HG03097 (cell line): ENCODE results near the gene CINP.
"Not testable (repeated sequence)": the region's sequence is repeated elsewhere in the genome, so short reads cannot be mapped to it uniquely, and the experiment has no call there.

Experiments used
- ATAC-seq: cut with Tn5 transposase; IDR thresholded peaks from one replicate; pipeline ENCODE4 v1.9.1; 2021; ENCODE audit not compliant: unreplicated experiment, low FRiP score

CINP gene

DNA sequence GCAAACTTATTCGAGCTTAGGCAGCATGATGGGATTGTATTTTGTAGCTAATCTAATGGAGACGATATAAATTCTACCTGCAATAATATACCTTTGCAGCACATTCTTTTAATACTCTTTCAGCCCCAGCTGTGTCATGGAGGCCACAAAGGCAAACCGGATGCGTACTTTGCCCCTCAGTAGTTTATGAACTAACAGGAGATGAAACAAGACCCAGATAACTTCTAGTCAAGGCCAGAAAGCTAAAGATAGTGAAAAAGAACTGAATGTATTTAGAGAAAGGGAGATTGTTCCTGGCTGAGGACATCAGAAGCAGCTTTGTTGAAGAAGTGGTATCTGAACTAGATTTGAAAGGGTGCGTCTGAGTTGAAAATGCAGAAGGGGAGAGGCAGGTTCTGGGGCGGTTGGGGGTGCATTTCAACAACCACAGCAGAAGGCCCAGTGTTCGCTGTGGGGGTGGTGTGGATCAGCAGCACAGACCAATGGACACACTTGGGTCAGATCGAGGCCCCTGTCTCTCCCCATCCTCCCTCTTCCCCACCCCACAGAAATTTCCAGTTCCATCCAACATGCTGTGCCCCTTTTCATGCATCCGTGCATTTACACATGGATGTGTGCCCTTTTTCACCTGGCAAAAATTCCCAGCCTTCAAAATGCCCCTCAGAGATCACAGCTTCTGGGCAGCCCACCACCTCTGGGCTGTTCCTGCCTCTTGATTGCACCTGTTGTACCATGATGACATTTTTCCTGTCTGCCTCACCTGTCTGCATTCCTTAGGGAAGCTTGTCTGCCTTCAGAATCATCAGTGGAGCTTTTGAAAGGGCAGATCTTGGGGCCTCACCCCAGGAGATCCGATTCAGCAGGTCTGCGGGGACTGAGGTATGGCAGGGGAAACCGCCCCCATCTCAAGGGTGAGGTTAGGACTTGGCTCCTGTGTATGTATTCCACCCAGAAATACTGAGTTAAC lies 41.0 kb downstream of the CINP start:
- ATAC-seq: no peak

DNA sequence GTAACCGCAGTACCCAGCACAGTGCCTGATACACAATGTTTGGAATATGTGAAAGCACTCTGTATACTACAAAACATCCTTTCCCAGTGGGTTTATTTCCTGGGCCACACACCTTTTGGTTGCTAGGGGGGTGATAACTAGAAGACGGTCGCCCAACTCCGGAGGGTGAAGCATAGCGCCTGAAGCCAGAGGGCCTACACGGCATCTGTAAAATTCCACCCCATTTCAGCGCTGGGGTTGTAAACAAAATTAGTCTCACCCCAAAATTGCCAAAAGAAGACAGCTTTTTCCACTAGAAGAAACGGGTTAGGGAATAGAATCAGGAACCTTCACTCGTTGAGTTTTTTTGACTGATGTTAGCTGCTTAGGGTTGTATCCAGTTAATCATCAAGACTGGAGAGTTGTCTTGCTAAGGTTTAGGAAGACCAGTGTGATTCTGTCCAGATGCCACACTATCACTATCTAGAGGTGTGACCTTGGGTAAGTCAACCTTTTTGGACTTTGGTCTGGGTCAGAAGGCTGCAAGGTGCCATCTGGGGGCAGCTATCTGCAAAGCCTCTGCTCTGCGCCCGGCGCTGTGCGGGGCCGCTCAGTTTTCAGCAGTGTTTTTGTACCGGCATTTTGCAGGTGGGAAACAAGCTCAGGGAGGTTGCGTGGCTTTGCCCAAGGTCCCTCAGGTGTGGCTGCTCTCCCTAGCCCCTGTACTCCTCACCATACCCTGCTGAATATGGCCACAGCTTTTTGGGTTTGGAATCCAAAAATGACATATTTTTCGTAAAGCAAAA lies 41.8 kb downstream of the CINP start:
- no peak for ATAC-seq

DNA sequence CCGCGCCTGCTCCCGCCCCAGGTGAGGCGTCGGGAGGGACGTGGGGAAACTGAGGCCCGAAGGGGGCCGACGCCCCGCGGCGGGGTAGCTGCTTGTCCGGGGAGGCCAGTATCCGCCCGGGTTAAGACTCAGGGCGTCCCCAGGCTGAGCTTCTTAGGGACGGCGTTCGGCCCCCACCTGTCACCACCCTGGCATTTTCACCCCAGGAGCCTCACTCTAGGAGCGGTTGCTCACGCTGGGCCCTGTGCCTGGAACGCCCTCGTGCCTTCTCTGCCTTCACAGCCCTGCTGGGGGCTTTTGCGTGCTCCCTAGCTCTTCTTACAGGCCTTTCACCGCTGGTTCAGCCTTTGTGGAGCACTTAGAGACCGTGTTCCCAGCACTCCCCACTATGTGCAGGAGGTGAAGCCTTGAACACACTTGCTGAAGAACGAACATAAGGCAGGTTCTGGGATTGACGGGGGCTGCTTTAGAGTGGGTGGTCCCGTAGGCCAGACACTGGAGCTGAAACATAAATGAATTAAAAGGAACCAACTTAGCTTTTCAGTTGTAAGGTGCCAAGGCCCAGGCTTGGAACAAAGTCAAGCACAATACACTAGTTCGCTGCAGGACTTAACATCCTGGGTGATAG lies 42.5 kb downstream of the CINP start:
- peak; percentile 16 for ATAC-seq

DNA sequence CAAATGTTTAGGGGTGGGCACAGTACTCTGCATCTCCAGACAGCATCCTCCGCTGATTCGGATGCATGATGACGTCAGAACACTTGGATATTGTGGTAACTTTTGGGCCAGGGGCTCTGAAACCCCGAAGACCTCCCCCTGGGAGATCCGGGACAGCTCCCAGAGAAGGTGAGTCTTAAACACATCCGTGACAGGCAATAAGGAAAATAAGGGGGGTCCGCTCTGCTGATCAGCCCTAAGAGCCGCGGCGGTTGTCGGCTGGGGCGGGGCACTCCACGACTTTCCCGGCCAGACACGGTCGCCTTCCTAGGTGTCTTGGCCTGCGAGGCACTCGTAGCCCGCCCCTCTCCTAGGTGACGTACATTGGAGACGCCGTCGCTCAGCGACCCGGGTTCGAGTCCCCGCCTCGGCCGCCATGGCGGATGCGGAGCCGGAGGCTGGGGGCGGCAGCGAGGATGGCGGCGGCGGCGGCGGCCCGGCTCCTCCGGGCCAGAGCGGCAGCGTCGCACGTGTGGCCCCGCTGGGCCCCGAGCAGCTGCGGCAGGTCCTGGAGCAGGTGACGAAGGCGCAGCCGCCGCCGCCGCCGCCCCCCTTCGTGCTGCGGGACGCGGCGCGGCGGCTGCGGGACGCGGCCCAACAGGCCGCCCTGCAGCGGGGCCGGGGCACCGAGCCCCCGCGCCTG lies 43.2 kb downstream of the CINP start, which contains the start of gene ZNF839:
TSS of gene ZNF839 (plus strand) at position 396 of the 682 bp plus-strand sequence. CDS start at position 416, 20 bp downstream.
- ATAC-seq: peak; percentile 46

DNA sequence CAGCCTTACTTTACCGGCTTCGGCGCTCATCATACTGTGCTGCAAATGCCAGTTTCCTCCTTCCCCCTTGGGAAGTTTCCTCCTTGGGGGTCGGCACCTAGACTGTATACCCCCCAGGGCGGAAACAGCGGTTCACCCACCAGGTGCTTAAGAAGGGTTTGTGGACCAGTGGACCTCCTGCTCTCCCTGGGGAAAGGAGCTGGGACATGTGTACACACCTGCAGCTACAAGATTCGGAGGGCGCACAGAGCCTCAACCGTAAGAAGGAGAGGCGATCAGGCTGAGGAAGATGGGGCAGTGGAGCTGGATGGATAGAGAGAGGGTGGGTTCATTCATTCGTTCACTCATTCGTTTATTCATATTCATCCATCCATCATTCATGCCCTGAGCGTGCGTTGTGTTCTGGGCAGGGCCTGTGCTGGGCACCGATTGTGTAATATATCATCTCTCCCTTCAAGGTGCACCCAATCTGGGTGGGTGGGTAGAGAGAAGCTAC lies 43.9 kb downstream of the CINP start:
- no peak for ATAC-seq

DNA sequence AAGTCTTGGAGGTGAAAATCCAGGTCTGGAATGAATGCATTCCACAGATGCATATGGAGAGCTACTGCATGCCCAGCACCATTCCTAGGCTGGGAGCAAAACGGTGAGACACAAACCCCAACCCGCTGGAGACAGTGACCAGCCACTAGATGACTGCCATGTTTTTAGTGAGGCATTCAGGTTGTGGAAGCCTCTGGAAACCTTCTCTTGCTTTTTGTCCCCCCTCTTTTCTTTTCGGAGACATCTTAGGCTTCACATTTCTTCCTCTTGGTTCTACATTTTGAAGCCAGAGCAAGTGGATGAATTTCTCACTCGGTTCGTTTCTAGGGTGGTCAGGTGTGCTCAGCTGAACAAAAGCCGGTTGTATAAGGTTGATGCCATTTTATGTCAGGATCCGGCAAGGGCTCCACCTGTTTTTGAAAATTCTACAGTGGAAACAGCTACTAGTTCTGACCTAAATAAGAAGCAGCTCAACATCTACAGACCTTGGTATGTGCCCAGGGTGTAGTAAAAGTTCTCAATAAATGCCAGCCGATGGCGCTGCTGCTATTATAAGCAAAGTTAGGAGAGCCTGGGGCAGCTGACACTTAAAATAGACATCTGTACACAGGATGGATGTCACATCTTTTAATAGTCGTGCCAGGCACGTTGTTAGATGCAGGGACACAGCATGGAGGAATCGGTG lies 45.0 kb downstream of the CINP start:
- no peak for ATAC-seq

DNA sequence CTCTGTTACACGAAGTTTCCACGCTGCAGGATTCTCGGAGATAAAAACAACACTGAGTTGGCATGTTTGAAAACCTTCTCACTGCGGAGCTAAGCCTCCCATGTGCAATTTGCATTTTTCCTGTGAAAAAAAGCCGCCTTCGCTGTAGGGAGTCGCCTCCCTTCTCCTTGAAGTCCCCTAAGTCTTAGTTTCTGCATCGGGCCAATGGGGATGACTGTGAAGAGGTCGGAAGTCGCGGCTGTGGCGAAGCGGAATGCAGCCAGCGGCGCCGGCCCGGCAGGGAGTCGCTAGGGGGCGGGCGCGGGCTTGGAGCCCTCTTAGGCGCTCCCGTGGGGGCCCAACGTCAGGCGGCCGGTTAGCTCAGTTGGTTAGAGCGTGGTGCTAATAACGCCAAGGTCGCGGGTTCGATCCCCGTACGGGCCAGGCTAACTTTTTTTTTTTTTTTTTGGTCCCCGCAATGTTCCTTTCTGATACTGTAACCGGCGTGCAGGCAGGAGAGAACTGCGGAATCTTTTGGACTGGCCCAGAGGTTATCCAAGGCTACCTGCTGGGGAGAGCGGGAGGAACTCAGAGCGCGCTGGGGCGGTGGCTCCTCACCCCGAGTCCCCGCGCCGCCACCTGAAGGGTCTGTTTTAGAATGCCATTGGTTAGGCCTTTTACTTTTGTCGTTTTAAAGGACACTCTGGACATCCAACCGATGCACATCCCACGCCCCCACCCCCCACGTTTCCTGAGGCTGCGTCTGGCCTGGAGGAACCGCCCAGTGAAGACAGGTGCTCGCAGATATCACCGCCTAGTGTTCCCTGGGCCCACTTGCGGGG lies 45.7 kb downstream of the CINP start:
- ATAC-seq: peak; percentile 59

DNA sequence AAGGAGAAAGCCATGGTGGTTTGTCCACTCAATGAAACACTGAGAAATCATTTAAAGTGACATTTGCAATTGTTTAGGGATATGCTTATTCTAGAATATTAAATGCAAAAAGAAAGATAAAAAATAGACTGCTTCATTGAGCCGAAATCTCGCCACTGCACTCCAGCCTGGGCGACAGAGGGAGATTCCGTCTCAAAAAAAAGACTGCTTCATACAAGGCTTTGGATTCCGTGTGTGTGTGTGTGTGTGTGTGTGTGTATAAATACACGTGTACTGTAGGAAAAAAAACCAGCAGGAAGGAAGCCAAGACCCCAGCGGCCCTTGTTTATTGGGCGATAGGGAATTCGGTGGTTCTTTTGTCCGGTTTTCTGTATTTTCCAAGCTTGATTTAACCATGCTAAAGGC lies 46.4 kb downstream of the CINP start:
- no peak for ATAC-seq

DNA sequence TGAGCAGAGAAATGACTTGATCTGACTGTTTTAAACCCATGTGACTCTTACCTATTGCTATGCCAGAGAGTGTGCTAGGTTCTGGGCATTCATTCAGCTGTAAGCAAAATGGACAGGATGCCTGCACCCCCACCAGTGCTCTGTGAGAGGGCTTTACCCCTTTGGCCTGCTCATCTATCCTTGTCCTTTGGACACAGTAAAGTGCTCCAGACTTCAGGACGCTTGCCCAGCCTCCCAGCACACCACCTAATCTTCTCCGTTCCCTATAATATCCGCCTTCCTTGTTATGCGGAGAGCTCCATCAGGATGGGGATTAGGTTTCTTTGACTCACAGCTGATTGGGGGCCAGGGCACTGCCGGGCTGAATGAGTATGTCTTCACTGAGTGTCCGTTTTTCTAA lies 47.6 kb downstream of the CINP start:
- ATAC-seq: no peak

DNA sequence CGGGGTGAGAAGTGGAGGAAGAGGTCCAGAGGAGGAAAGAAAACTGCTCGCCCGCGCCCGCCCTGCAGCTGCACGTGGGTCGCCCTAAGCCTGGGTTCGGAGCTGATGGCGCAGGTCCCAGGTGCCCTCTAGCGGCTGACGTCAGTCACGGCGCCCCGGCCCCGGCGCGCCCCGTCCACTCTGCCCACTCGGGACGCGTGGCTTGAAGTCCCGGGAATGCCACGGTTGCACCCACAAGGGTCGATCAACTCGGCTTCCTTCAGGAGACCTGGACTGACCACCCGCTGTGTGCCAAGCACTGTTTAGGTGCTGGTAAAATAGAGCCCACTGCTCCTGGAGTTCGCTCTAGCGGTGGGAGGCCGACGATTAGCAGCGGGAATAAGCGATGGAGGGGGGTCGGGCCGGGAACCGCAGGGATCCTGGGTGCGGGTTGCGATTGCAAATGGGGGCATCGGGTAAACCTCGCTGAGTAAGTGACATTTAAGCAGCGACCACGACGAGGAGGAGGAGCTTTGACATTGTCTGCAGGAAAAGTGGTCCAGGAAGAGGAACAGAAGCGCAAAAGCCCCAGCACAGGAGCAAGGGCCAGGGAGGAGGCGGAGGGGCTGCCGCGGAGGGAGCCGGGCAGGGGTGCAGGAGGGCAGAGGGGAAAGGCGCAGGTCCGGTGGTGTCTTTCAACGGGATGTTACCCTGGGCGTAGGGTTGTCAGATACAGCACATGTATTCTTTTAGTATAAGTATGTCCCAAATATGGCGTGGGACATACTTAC lies 48.3 kb downstream of the CINP start:
- peak; percentile 55 for ATAC-seq

DNA sequence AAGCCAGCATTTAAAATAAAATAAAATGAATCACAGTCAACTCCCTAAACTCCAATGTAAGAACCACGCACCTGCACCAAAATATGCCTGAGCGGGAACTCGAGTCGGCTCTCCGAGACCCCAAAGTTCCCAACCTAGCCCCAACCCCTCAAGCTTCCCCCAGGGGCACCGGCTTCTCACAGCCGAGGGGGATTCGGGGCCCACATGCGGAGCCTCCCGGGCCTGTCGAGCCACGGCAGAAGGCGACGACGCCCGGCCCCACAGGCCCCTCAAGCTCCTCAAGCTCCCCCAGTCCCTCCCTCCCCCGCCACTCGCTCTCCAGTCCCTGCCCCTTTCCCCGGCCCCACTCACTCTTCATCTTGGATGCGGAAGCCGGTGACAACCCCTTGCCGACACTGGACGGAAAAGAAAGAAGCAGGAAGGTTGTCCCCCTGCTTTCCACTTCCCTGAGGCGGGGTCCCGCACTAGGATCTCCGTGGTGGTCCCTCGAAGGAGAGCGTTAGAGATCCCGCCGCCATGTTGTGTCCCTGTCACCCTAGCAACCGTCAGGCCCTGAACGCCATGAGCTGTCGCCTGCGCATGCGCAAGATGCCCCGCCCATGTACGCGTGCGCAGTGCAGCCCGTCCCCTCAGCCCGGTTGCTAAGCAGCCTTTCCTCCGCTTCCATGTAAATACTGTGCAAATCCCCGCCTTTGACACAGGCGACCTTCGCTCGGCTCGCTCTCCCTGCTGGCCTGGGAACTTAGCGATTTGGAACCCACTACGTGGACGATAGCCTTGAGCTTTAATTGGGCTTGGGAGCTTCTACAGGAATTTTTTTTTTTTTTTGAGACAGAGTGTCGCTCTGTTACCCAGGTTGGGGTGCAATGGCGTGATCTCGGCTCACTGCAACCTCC lies 57.8 kb downstream of the CINP start, which contains the start of gene MOK:
TSS of gene MOK (minus strand) at position 554 of the 896 bp plus-strand sequence. CDS start at position 358, 196 bp downstream.
- peak; percentile 91 for ATAC-seq

DNA sequence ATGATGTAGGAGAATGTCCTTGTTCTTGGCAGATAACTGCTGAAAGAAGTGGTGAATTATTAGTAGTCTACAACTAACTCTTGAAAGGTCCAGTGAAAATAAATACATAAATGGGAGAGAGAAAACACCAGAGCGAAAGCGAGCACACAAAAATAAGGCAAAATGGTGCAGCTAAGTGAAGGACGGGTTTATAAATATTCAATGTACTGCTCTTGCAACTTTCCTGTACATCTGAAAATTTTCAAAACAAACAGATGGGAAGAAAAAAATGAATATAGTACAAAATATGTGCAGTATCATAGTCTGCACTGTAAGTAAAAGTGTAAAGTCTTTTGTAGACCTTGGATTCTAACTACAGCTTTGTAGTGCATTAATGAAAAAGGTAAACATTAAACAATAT lies 59.0 kb downstream of the CINP start:
- no peak for ATAC-seq

DNA sequence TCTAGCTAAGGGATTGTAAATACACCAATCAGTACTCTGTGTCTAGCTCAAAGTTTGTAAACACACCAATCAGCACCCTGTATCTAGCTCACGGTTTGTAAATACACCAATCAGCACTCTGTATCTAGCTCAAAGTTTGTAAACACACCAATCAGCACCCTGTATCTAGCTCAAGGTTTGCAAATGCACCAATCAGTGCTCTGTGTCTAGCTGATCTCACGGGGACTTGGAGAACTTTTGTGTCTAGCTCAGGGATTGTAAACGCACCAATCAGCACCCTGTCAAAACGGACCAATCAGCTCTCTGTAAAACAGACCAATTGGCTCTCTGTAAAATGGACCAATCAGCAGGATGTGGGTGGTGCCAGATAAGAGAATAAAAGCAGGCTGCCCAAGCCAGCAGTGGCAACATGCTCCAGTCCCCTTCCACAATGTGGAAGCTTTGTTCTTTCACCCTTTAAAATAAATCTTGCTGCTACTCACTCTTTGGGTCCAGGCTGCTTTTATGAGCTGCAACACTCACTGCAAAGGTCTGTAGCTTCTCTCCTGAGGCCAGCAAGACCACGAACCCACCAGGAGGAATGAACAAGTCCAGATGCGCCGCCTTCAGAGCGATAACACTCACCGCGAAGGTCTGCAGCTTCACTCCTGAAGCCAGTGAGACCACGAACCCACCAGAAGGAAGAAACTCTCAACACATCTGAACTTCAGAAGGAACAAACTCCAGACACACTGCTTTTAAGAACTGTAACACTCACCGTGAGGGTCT lies 64.2 kb downstream of the CINP start:
- ATAC-seq: not testable (repeated sequence)
